OCI-LY7 (cell line): Measurements from ENCODE around the gene L3MBTL1. TPM values are rescaled to one million over a fixed set of nuclear protein-coding genes. Genes with fewer than 3 reads are reported as not detected.

ENCODE experiments used
- BruUV-seq: library from RNA; stranded (reverse); fragments of 400-500 nt; replicated peaks from 2 replicates; lab custom pipeline; 2021; lab: Mats Ljungman, UMichigan
- CTCF ChIA-PET: fragments of 300-600 bp; sonication (Branson Sonifier 250); formaldehyde crosslinking; loops from one replicate; lab custom pipeline; 2022; ENCODE audit warnings: antibody characterized with exemption; ENCODE audit not compliant: unreplicated experiment; lab: Charles Lee
- POLR2A ChIA-PET: fragments of 300-600 bp; sonication (Branson Sonifier 250); formaldehyde crosslinking; loops from one replicate; lab custom pipeline; 2022; ENCODE audit warnings: antibody characterized with exemption; lab: Charles Lee
- DNase-seq: peaks from one replicate; pipeline ENCODE4 v3.0.0-alpha.2; 2015; ENCODE audit warnings: low spot score
- H2AFZ ChIP-seq: fragments of 200-600 bp; sonication (generic), shearing (Covaris generic); 2 replicates; pipeline ENCODE4 v1.6.1; 2014; ENCODE audit warnings: mild to moderate bottlenecking, antibody characterized with exemption, low read length, moderate library complexity
- H3K27ac ChIP-seq: fragments of 200-600 bp; sonication (generic); 2 replicates; pipeline ENCODE4 v1.5.1; 2014; ENCODE audit warnings: mixed run types, low read depth, mild to moderate bottlenecking, moderate library complexity, low read length, inconsistent platforms; ENCODE audit not compliant: poor library complexity, severe bottlenecking
- H3K36me3 ChIP-seq: fragments of 200-600 bp; sonication (generic); 2 replicates; pipeline ENCODE4 v1.6.1; 2014; ENCODE audit warnings: mild to moderate bottlenecking, antibody characterized with exemption, low read length, moderate library complexity, mixed read lengths; ENCODE audit not compliant: insufficient read depth
- H3K4me1 ChIP-seq: fragments of 200-600 bp; sonication (generic); 2 replicates; pipeline ENCODE4 v1.5.1; 2014; ENCODE audit warnings: mild to moderate bottlenecking, low read length; ENCODE audit not compliant: insufficient read depth, poor library complexity, severe bottlenecking
- H3K4me2 ChIP-seq: fragments of 200-600 bp; sonication (generic); 2 replicates; pipeline ENCODE4 v1.6.1; 2014; ENCODE audit warnings: mild to moderate bottlenecking, low read length
- H3K4me3 ChIP-seq: fragments of 200-600 bp; sonication (generic); 2 replicates; pipeline ENCODE4 v1.5.1; 2014; ENCODE audit warnings: mild to moderate bottlenecking, low read depth, low read length; ENCODE audit not compliant: poor library complexity, severe bottlenecking
- H3K79me2 ChIP-seq: fragments of 200-600 bp; sonication (generic); 2 replicates; pipeline ENCODE4 v1.6.1; 2016; ENCODE audit warnings: low read depth, mild to moderate bottlenecking, low read length, moderate library complexity, mixed read lengths; ENCODE audit not compliant: insufficient read depth
- H3K9me2 ChIP-seq: fragments of 200-600 bp; sonication (generic); 2 replicates; pipeline ENCODE4 v1.6.1; 2016; ENCODE audit warnings: mild to moderate bottlenecking, low read length, mixed read lengths; ENCODE audit not compliant: insufficient read depth
- H3K9me3 ChIP-seq: fragments of 200-600 bp; sonication (generic); 2 replicates; pipeline ENCODE4 v1.6.1; 2014; ENCODE audit warnings: mild to moderate bottlenecking, mixed run types, low read length, mixed read lengths
- H4K20me1 ChIP-seq: fragments of 200-600 bp; sonication (generic); 2 replicates; pipeline ENCODE4 v1.6.1; 2014; ENCODE audit warnings: mild to moderate bottlenecking, antibody characterized with exemption, low read length, moderate library complexity, mixed read lengths; ENCODE audit not compliant: insufficient read depth
- CTCF ChIP-seq: fragments of 200-600 bp; sonication (generic); conservative IDR thresholded peaks from 2 replicates; pipeline ENCODE4 v1.5.1; 2014; ENCODE audit warnings: mild to moderate bottlenecking, antibody characterized with exemption, low read length, moderate library complexity, mixed read lengths
- EZH2phosphoT487 ChIP-seq: fragments of 200-600 bp; sonication (generic); IDR thresholded peaks from 2 replicates; pipeline ENCODE4 v1.6.1; 2018; ENCODE audit warnings: low read depth, borderline replicate concordance, mild to moderate bottlenecking, mixed run types, antibody characterized with exemption, low read length, moderate library complexity, mixed read lengths
- intact Hi-C: fragments of 100-400 bp; cut with micrococcal nuclease; formaldehyde crosslinking; loops from one replicate; pipeline ENCODE4 v1.10.0; 2022; ENCODE audit not compliant: unreplicated experiment
- total RNA-seq, 2 experiments: library from RNA; depleted of rRNA in 1 of 2; stranded (reverse); fragments of >200 nt in 1 of 2; shearing (Covaris generic) in 1 of 2; gene quantifications; 2 replicates each; pipeline ENCODE4 v1.2.3, GENCODE V29; 2014 to 2022

Gene L3MBTL1
- total RNA-seq, 2 experiments from 2014 or later: 22.4 to 27.8 TPM

DNA sequence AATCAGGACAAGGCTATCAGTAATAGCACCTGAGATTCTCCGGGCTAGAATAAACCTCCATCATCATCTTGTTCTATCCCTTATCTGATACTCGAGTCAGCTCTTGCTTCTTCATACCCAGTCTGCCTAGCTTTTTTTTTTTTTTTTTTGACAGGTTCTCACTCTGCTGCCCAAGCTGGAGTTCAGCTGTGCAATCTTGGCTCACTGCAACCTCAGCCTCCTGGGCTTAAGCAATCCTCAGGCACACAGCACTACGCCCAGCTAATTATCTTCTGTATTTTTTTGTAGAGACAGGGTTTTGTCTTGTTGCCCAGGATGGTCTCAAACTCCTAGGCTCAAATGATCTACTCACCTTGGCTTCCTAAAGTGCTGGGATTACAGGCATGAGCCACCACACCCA, 30.3 kb upstream of the L3MBTL1 start:
- Histone ChIP-seq H4K20me1 (no peaks in the 10 kb centered on the region), H3K79me2 (no peaks in the 10 kb centered on the region), H3K4me3 (no peak overlapping the region), H3K27ac (no peak overlapping the region), H2AFZ (no peak overlapping the region), H3K9me2 (no peaks in the 10 kb centered on the region), H3K4me1 (no peaks in the 10 kb centered on the region), H3K9me3 (no peaks in the 10 kb centered on the region), H3K4me2 (no peak overlapping the region), H3K36me3 (no peaks in the 10 kb centered on the region)
- POLR2A ChIA-PET: interaction anchor here (0.6 to 0.7 kb wide), 2 partner anchors 21 to 64 kb away, joined by 3 read pairs; no protein-coding TSS in a partner anchor
- TF ChIP-seq EZH2phosphoT487 (no peak), CTCF (no peak)
- DNase-seq: no peak
- no TSS peak for BruUV-seq
- CTCF ChIA-PET: interaction anchor here (0.6 kb wide), 1 partner anchor 1907 kb away, joined by 4 read pairs; no protein-coding TSS in a partner anchor
- intact Hi-C loops: no loop called here

GRCh38 chr20:43477619-43478018, 29.9 kb upstream of the L3MBTL1 start:
- CTCF ChIA-PET: no interaction called here
- no TSS peak for BruUV-seq

More at GRCh38 chr20:43477619-43478018, 29.9 kb upstream of the L3MBTL1 start:
- H4K20me1 ChIP-seq: no peaks in the 10 kb centered on the region
- H3K36me3 ChIP-seq: no peaks in the 10 kb centered on the region
- no peaks in the 10 kb centered on the region for H3K4me1 ChIP-seq
- no peak for DNase-seq
- no peaks in the 10 kb centered on the region for H3K79me2 ChIP-seq
- no peaks in the 10 kb centered on the region for H3K9me2 ChIP-seq
- H3K4me3 ChIP-seq: no peak overlapping the region
- no peak overlapping the region for H3K27ac ChIP-seq
- H3K9me3 ChIP-seq: no peaks in the 10 kb centered on the region
- POLR2A ChIA-PET: interaction anchor here (0.7 kb wide), 1 partner anchor 20 kb away, joined by 3 read pairs; no protein-coding TSS in a partner anchor
- no peak overlapping the region for H3K4me2 ChIP-seq
- no peak overlapping the region for H2AFZ ChIP-seq
- TF ChIP-seq EZH2phosphoT487 (no peak), CTCF (no peak)
- intact Hi-C loops: no loop called here
